Tibial nerve (tissue), 4 donors: ENCODE data around the gene CACHD1.

Experiments
- CTCF ChIP-seq, 5 experiments: fragments of 200-600 bp in 3 of 5; fragments of 450-650 bp in 2 of 5; sonication (generic) in 3 of 5; IDR thresholded peaks; one replicate each; pipeline ENCODE4 v1.5.1; 2016 to 2019; ENCODE audit warnings: antibody characterized with exemption in 5 of 5, mild to moderate bottlenecking in 3 of 5, moderate library complexity in 2 of 5
- EP300 ChIP-seq, 2 donors: sonication (generic); formaldehyde crosslinking; IDR thresholded peaks; one replicate each; pipeline ENCODE4 v1.6.1; 2017; ENCODE audit warnings: antibody characterized with exemption in 2 of 2, mild to moderate bottlenecking in 1 of 2
- POLR2A ChIP-seq, 2 donors: fragments of 450-650 bp; IDR thresholded peaks; one replicate each; pipeline ENCODE4 v1.6.1; 2017; ENCODE audit warnings: antibody characterized with exemption in 2 of 2, mild to moderate bottlenecking in 2 of 2, moderate library complexity in 2 of 2

- TF ChIP-seq CTCF (IDR thresholded peaks at IDR 0.05): no peak
- no peak for TF ChIP-seq EP300 (IDR thresholded peaks at IDR 0.05)
- no peak for TF ChIP-seq POLR2A (IDR thresholded peaks at IDR 0.05)
Observed at GRCh38 chr1:64494659-64495058, 24.7 kb downstream of the CACHD1 start.
